Naive thymus-derived CD8-positive, alpha-beta T cell (primary cell): ENCODE measurements around the gene USP54. TPM values are rescaled to one million over a fixed set of nuclear protein-coding genes. Genes with fewer than 3 reads are reported as not detected.

Experiments used
- ATAC-seq, 2 donors: fragments of 150-1000 bp; cut with Tn5 transposase in 1 of 2; sonication (Bioruptor Pico), chemical (Tn5 transposase) in 1 of 2; 1 replicate in 1 of 2; 2 replicates in 1 of 2; pipeline ENCODE4 v1.10.0; 2021; ENCODE audit warnings: mild to moderate bottlenecking in 2 of 2, moderate library complexity in 2 of 2
- POLR2A ChIA-PET: fragments of 350-600 bp; sonication (Branson Sonifier 250); formaldehyde crosslinking; loops from one replicate; lab custom pipeline; 2021; ENCODE audit warnings: antibody characterized with exemption; lab: Charles Lee
- DNase-seq, 10 donors: peaks; one replicate each; pipeline versions ENCODE4 v3.0.0 to v3.0.0-alpha.2; 2020 to 2022
- H3K27ac Mint-ChIP-seq, 10 donors: one replicate each; pipeline ENCODE4 v1.8.0; 2020 to 2022; ENCODE audit warnings: mild to moderate bottlenecking in 10 of 10, mixed read lengths in 10 of 10, moderate library complexity in 4 of 10, inconsistent platforms in 1 of 10
- H3K27me3 Mint-ChIP-seq, 5 donors: one replicate each; pipeline ENCODE4 v1.8.0; 2021 to 2022; ENCODE audit warnings: mixed read lengths in 5 of 5
- H3K36me3 Mint-ChIP-seq, 3 donors: one replicate each; pipeline ENCODE4 v1.8.0; 2020 to 2022; ENCODE audit warnings: mixed read lengths in 3 of 3, mild to moderate bottlenecking in 2 of 3, inconsistent platforms in 1 of 3
- H3K4me1 Mint-ChIP-seq, 4 donors: one replicate each; pipeline ENCODE4 v1.8.0; 2021 to 2022; ENCODE audit warnings: mixed read lengths in 4 of 4
- H3K4me3 Mint-ChIP-seq, 10 donors: one replicate each; pipeline ENCODE4 v1.8.0; 2020 to 2022; ENCODE audit warnings: mild to moderate bottlenecking in 10 of 10, mixed read lengths in 10 of 10, moderate library complexity in 6 of 10, inconsistent platforms in 1 of 10
- H3K9me3 Mint-ChIP-seq, 9 donors: one replicate each; pipeline ENCODE4 v1.8.0; 2020 to 2022; ENCODE audit warnings: mixed read lengths in 9 of 9, mild to moderate bottlenecking in 3 of 9, inconsistent platforms in 1 of 9, moderate library complexity in 1 of 9
- polyA plus RNA-seq, 3 donors: library from polyadenylated mRNA; unstranded; fragments of 300-500 nt; fragmentation: Illumina TruSeq; gene quantifications; one replicate each; pipeline ENCODE4 v1.2.3, GENCODE V29; 2021
- total RNA-seq, 8 experiments: library from RNA in 2 of 8; stranded (reverse) in 2 of 8; gene quantifications; one replicate each; pipeline ENCODE4 v1.2.3 and lab custom pipeline; 2021 to 2026

USP54 gene
- total and polyA plus RNA-seq, 5 experiments from 2014 or later = 0.71 to 7.3 (median 1.7) TPM

DNA sequence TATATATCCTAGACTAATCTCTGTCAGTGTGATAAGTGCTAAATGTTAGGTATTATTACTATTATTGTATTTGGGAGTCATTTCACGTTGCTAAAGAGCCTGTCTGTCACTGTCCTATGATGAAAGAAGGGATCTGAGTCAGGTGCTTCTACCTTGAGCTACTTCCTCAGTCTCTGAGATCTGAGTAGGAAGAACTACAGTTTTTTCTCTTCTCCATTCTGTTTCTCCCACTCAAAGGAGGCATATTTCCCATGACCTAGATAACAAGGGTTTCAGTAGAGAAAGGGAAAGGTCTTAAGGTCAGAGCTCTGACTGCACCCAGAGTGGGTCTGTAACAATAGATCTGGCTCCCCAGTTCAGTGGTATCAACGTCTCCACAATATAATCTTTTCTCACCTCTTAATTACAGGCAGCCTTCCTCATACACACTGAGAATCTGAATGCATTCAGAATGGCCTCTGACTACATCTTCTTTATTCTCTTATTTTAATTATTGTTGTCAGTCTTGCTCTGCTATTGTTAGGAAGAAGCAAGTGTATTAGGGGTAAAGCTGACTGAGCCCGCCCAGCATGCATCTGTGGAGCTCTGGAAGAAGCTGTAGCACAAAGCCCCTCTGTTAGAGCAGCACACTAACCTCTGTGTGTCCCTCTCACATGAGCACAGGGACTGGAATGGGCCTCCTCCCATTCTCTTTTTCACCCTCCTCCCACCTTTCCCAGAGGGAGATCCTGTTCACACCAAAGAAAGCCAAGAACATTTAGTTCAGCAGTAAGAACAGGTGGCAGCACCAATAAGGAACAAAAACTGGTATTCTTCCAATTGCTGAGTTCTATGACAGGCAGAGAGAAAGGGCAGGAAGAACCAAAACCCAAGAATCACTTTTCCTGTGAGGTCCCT lies 38.1 kb downstream of the USP54 start:
- no peak for DNase-seq
- POLR2A ChIA-PET = no interaction called here
- Mint-ChIP-seq H3K27me3 (no peaks in the 10 kb centered on the region), H3K36me3 (no peaks in the 10 kb centered on the region), H3K27ac (peak overlapping the region in 1 of 10 donors; percentile 21), H3K4me3 (no peak overlapping the region), H3K9me3 (no peaks in the 10 kb centered on the region), H3K4me1 (no peaks in the 10 kb centered on the region)
- ATAC-seq = no peak

DNA sequence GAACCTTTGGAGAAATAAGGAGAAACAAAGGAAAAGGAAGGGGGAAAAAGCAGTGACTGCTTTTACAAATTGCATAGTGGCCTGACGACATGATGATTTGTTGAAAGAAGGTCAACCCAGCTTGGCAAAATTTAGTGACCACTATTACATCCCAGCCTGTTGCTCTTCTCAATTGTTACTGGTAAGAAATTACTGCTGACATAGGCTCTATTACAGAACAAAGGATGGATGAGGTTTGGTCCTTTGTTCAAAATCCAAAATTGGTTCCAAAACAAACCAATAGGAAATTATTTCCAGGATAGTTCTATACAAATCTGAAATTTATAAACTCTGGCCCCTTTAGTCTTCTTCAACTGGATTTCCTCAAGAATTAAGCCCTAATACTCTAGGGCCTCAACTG lies 39.6 kb downstream of the USP54 start:
- POLR2A ChIA-PET = no interaction called here
- DNase-seq (no peak), ATAC-seq (no peak)
- Mint-ChIP-seq H3K27me3 (no peaks in the 10 kb centered on the region), H3K27ac (no peak overlapping the region), H3K4me3 (no peak overlapping the region), H3K4me1 (no peaks in the 10 kb centered on the region), H3K9me3 (no peaks in the 10 kb centered on the region), H3K36me3 (no peaks in the 10 kb centered on the region)

- no peaks in the 10 kb centered on the region for H3K4me1 Mint-ChIP-seq
- no peak for DNase-seq
- H3K27me3 Mint-ChIP-seq = no peaks in the 10 kb centered on the region
- no peaks in the 10 kb centered on the region for H3K9me3 Mint-ChIP-seq
- no peak for ATAC-seq
- no peak overlapping the region for H3K4me3 Mint-ChIP-seq
- peaks cover 0 to 8% (median 0%) of the 10 kb centered on the region in 3 donors for H3K36me3 Mint-ChIP-seq
- no peak overlapping the region for H3K27ac Mint-ChIP-seq
- POLR2A ChIA-PET = no interaction called here
Measured at GRCh38 chr10:73545357-73545756, 45.8 kb downstream of the USP54 start.

- peaks cover 2 to 11% (median 7%) of the 10 kb centered on the region in 4 donors for H3K4me1 Mint-ChIP-seq
- H3K27me3 Mint-ChIP-seq = peaks cover 0 to 2% (median 0%) of the 10 kb centered on the region in 5 donors
- H3K9me3 Mint-ChIP-seq = no peaks in the 10 kb centered on the region
- peak overlapping the region in 2 of 10 donors; percentile 17 for H3K27ac Mint-ChIP-seq
- no peak for ATAC-seq
- DNase-seq = no peak
- POLR2A ChIA-PET = interaction anchor here (0.6 kb wide), 1 partner anchor 48 kb away, joined by 3 read pairs; no protein-coding TSS in a partner anchor
- peaks cover 0 to 20% (median 3%) of the 10 kb centered on the region in 3 donors for H3K36me3 Mint-ChIP-seq
- no peak overlapping the region for H3K4me3 Mint-ChIP-seq
Measured at GRCh38 chr10:73537709-73538108, 53.4 kb downstream of the USP54 start.

GRCh38 chr10:73537288-73537687 lies 53.9 kb downstream of the USP54 start:
- peak in 1 of 10 donors; percentile 2 for DNase-seq
- POLR2A ChIA-PET = interaction anchor here (0.5 to 1.5 kb wide), 3 partner anchors 33 to 111 kb away, joined by 3 to 4 read pairs (median 4); no protein-coding TSS in a partner anchor

DNA sequence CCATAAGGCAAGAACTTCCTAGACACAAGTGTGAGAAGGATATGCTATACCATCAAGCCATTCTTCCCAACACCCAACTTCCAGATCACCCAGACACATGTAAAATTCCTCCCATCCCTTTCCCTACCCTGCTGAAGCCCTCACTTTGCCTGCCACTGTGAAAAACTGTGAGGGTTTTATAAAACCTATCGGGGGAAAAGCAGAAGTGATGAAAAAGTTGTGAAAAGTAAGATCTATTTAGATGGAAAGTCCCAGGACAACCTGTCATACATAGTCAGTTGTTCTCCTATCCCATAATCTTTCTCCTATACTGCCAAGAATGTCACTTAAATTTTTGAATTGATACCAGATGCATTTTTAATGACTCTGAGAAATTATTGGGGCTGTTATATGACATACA lies 56.3 kb downstream of the USP54 start:
- POLR2A ChIA-PET = no interaction called here
- ATAC-seq = no peak
- no peak overlapping the region for H3K27ac Mint-ChIP-seq

More at GRCh38 chr10:73537288-73537687, 53.9 kb downstream of the USP54 start:
- Mint-ChIP-seq H3K4me3 (no peak overlapping the region), H3K27me3 (peaks cover 0 to 2% (median 0%) of the 10 kb centered on the region in 5 donors), H3K27ac (no peak overlapping the region), H3K9me3 (no peaks in the 10 kb centered on the region), H3K4me1 (peaks cover 2 to 11% (median 7%) of the 10 kb centered on the region in 4 donors), H3K36me3 (peaks cover 0 to 16% (median 3%) of the 10 kb centered on the region in 3 donors)
- ATAC-seq = peak in 1 of 2 donors; percentile 68

DNA sequence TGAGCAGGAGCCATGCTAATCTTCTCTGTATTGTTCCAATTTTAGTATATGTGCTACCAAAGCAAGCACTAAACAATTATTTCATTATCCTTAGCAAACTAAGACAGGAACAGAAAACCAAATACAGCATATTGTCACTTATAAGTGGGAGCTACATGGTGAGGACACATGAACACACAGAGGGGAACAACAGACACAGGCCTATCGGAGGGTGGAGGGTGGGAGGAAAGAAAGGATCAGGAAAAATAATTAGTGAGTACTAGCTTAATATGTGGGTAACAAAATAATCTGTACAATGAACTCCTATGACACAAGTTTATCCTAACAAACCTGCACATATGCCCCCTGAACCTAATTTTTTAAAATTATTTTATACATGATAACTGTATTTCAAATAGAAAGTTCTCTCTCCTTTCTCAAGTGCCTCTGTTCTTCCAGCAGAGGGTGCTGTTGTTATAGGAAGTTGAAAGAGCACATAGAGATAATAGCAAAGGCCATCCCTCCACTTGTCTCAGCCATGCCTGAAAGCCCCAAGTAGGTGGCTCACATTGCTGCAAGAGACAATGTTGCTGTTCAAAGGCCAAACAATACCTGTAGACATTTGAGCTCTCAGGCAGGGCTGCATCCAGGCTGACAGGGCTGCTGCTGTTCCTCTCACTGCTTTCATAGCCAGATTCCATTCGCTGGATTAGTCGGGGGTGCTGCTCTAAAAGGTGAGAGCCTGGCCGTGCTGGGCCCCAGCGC lies 61.9 kb downstream of the USP54 start:
- POLR2A ChIA-PET = interaction anchor here (1.1 kb wide), 1 partner anchor 114 kb away, joined by 3 read pairs; no protein-coding TSS in a partner anchor
- no peaks in the 10 kb centered on the region for H3K4me1 Mint-ChIP-seq
- no peak overlapping the region for H3K4me3 Mint-ChIP-seq
- H3K27me3 Mint-ChIP-seq = no peaks in the 10 kb centered on the region
- no peak overlapping the region for H3K27ac Mint-ChIP-seq
- peaks cover 0 to 11% (median 4%) of the 10 kb centered on the region in 3 donors for H3K36me3 Mint-ChIP-seq
- ATAC-seq (peak; percentile 93 to 94), DNase-seq (peak in 9 of 10 donors; percentile 10 to 80 (median 67))
- H3K9me3 Mint-ChIP-seq = no peaks in the 10 kb centered on the region

More for the DNA sequence above, 56.3 kb downstream of the USP54 start:
- no peak for DNase-seq
- H3K4me3 Mint-ChIP-seq = no peak overlapping the region
- H3K9me3 Mint-ChIP-seq = no peaks in the 10 kb centered on the region
- peaks cover 2 to 11% (median 7%) of the 10 kb centered on the region in 4 donors for H3K4me1 Mint-ChIP-seq
- peaks cover 0 to 2% (median 0%) of the 10 kb centered on the region in 5 donors for H3K27me3 Mint-ChIP-seq
- H3K36me3 Mint-ChIP-seq = peaks cover 0 to 13% (median 3%) of the 10 kb centered on the region in 3 donors

GRCh38 chr10:73522263-73522662 lies 68.9 kb downstream of the USP54 start:
- POLR2A ChIA-PET = no interaction called here
- no peak overlapping the region for H3K27ac Mint-ChIP-seq
- H3K27me3 Mint-ChIP-seq = no peaks in the 10 kb centered on the region

GRCh38 chr10:73519336-73519735 lies 71.8 kb downstream of the USP54 start:
- DNase-seq (no peak), ATAC-seq (no peak)
- H3K4me1 Mint-ChIP-seq = no peaks in the 10 kb centered on the region
- no peak overlapping the region for H3K27ac Mint-ChIP-seq
- H3K9me3 Mint-ChIP-seq = no peaks in the 10 kb centered on the region
- POLR2A ChIA-PET = no interaction called here
- H3K27me3 Mint-ChIP-seq = no peaks in the 10 kb centered on the region
- no peak overlapping the region for H3K4me3 Mint-ChIP-seq
- H3K36me3 Mint-ChIP-seq = peaks cover 0 to 5% (median 0%) of the 10 kb centered on the region in 3 donors

More at GRCh38 chr10:73522263-73522662, 68.9 kb downstream of the USP54 start:
- no peaks in the 10 kb centered on the region for H3K4me1 Mint-ChIP-seq
- H3K36me3 Mint-ChIP-seq = peaks cover 0 to 13% (median 4%) of the 10 kb centered on the region in 3 donors
- no peaks in the 10 kb centered on the region for H3K9me3 Mint-ChIP-seq
- ATAC-seq = no peak
- DNase-seq = no peak
- H3K4me3 Mint-ChIP-seq = no peak overlapping the region

GRCh38 chr10:73517166-73517888 lies 73.8 kb downstream of the USP54 start:
- H3K27me3 Mint-ChIP-seq = no peaks in the 10 kb centered on the region
- H3K27ac Mint-ChIP-seq = peak overlapping the region in 2 of 10 donors; percentile 4 to 20
- DNase-seq = no peak
- POLR2A ChIA-PET = no interaction called here
- H3K4me3 Mint-ChIP-seq = no peak overlapping the region
- H3K36me3 Mint-ChIP-seq = peaks cover 0 to 5% (median 0%) of the 10 kb centered on the region in 3 donors
- no peaks in the 10 kb centered on the region for H3K9me3 Mint-ChIP-seq
- H3K4me1 Mint-ChIP-seq = no peaks in the 10 kb centered on the region
- ATAC-seq = no peak

GRCh38 chr10:73512207-73512743 lies 78.9 kb downstream of the USP54 start:
- Mint-ChIP-seq H3K4me1 (no peaks in the 10 kb centered on the region), H3K27me3 (no peaks in the 10 kb centered on the region), H3K36me3 (peaks cover 0 to 3% (median 0%) of the 10 kb centered on the region in 3 donors), H3K27ac (no peak overlapping the region), H3K9me3 (no peaks in the 10 kb centered on the region), H3K4me3 (no peak overlapping the region)
- POLR2A ChIA-PET = no interaction called here
- no peak for DNase-seq
- ATAC-seq = no peak

GRCh38 chr10:73509695-73510094 lies 81.4 kb downstream of the USP54 start:
- H3K9me3 Mint-ChIP-seq = no peaks in the 10 kb centered on the region
- no peaks in the 10 kb centered on the region for H3K27me3 Mint-ChIP-seq
- ATAC-seq (no peak), DNase-seq (no peak)
- peaks cover 0 to 2% (median under 1%) of the 10 kb centered on the region in 4 donors for H3K4me1 Mint-ChIP-seq
- no peak overlapping the region for H3K27ac Mint-ChIP-seq
- peaks cover 5 to 13% (median 5%) of the 10 kb centered on the region in 3 donors for H3K36me3 Mint-ChIP-seq
- POLR2A ChIA-PET = interaction anchor here (1.1 kb wide), 1 partner anchor 1701 kb away, joined by 4 read pairs; the partner anchor contains the start of gene VDAC2
- H3K4me3 Mint-ChIP-seq = no peak overlapping the region
